ENCODE data around the gene TNRC6B. TPM values are rescaled to one million over a fixed set of nuclear protein-coding genes. Genes with fewer than 3 reads are reported as not detected.

TNRC6B gene
- total and polyA plus RNA-seq, 2 of the 13 experiments (the other 11 are each of a cell fraction or from before 2014, with no cell fraction given): 8.9 to 13.2 TPM

- TF ChIP-seq, protein P1, sequence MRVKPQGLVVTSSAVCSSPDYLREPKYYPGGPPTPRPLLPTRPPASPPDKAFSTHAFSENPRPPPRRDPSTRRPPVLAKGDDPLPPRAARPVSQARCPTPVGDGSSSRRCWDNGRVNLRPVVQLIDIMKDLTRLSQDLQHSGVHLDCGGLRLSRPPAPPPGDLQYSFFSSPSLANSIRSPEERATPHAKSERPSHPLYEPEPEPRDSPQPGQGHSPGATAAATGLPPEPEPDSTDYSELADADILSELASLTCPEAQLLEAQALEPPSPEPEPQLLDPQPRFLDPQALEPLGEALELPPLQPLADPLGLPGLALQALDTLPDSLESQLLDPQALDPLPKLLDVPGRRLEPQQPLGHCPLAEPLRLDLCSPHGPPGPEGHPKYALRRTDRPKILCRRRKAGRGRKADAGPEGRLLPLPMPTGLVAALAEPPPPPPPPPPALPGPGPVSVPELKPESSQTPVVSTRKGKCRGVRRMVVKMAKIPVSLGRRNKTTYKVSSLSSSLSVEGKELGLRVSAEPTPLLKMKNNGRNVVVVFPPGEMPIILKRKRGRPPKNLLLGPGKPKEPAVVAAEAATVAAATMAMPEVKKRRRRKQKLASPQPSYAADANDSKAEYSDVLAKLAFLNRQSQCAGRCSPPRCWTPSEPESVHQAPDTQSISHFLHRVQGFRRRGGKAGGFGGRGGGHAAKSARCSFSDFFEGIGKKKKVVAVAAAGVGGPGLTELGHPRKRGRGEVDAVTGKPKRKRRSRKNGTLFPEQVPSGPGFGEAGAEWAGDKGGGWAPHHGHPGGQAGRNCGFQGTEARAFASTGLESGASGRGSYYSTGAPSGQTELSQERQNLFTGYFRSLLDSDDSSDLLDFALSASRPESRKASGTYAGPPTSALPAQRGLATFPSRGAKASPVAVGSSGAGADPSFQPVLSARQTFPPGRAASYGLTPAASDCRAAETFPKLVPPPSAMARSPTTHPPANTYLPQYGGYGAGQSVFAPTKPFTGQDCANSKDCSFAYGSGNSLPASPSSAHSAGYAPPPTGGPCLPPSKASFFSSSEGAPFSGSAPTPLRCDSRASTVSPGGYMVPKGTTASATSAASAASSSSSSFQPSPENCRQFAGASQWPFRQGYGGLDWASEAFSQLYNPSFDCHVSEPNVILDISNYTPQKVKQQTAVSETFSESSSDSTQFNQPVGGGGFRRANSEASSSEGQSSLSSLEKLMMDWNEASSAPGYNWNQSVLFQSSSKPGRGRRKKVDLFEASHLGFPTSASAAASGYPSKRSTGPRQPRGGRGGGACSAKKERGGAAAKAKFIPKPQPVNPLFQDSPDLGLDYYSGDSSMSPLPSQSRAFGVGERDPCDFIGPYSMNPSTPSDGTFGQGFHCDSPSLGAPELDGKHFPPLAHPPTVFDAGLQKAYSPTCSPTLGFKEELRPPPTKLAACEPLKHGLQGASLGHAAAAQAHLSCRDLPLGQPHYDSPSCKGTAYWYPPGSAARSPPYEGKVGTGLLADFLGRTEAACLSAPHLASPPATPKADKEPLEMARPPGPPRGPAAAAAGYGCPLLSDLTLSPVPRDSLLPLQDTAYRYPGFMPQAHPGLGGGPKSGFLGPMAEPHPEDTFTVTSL (CRISPR knock-in tag; IDR thresholded peaks at IDR 0.05; ENCODE audit: borderline replicate concordance): peak; percentile 46; the same call in 1 of the 2 replicates
- TF ChIP-seq ZNF616 (CRISPR knock-in tag; IDR thresholded peaks at IDR 0.05; ENCODE audit: low read depth) (peak; percentile 81; the same call in 1 of the 2 replicates), HOXD1 (CRISPR knock-in tag; IDR thresholded peaks at IDR 0.05) (peak; percentile 62; the same call in 1 of the 2 replicates), SIX4 (CRISPR knock-in tag; IDR thresholded peaks at IDR 0.05) (peak; percentile 50; the same call in 1 of the 2 replicates), TOE1 (CRISPR knock-in tag; IDR thresholded peaks at IDR 0.05) (0 out of 2 replicates have a peak, but pooled peaks have one; percentile 30), POLR2AphosphoS2 (IDR thresholded peaks at IDR 0.05; ENCODE audit: low read depth, low read length) (peak; percentile 43; the same call in 1 of the 2 replicates), ZNF350 (CRISPR knock-in tag; IDR thresholded peaks at IDR 0.05; ENCODE audit: borderline replicate concordance, low read depth) (peak; percentile 95), ZNF256 (CRISPR knock-in tag; conservative IDR thresholded peaks at IDR 0.05) (no peak), BRCA1 (CRISPR knock-in tag; IDR thresholded peaks at IDR 0.05) (no peak; the same call in 1 of the 2 replicates), ZBTB34 (CRISPR knock-in tag; IDR thresholded peaks at IDR 0.05) (peak; percentile 60; the same call in 1 of the 2 replicates), FOXA3 (CRISPR knock-in tag; IDR thresholded peaks at IDR 0.05) (peak; percentile 66; the same call in 1 of the 2 replicates), MED8 (CRISPR knock-in tag; IDR thresholded peaks at IDR 0.05; ENCODE audit: insufficient replicate concordance) (peak; percentile 74)
- TF ChIP-seq, protein P2, sequence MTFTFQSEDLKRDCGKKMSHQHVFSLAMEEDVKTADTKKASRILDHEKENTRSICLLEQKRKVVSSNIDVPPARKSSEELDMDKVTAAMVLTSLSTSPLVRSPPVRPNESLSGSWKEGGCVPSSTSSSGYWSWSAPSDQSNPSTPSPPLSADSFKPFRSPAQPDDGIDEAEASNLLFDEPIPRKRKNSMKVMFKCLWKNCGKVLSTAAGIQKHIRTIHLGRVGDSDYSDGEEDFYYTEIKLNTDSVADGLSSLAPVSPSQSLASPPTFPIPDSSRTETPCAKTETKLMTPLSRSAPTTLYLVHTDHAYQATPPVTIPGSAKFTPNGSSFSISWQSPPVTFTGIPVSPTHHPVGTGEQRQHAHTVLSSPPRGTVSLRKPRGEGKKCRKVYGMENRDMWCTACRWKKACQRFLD (CRISPR knock-in tag; IDR thresholded peaks at IDR 0.05; ENCODE audit: borderline replicate concordance): peak; percentile 87; the same call in 1 of the 2 replicates
- TF ChIP-seq, protein P3, sequence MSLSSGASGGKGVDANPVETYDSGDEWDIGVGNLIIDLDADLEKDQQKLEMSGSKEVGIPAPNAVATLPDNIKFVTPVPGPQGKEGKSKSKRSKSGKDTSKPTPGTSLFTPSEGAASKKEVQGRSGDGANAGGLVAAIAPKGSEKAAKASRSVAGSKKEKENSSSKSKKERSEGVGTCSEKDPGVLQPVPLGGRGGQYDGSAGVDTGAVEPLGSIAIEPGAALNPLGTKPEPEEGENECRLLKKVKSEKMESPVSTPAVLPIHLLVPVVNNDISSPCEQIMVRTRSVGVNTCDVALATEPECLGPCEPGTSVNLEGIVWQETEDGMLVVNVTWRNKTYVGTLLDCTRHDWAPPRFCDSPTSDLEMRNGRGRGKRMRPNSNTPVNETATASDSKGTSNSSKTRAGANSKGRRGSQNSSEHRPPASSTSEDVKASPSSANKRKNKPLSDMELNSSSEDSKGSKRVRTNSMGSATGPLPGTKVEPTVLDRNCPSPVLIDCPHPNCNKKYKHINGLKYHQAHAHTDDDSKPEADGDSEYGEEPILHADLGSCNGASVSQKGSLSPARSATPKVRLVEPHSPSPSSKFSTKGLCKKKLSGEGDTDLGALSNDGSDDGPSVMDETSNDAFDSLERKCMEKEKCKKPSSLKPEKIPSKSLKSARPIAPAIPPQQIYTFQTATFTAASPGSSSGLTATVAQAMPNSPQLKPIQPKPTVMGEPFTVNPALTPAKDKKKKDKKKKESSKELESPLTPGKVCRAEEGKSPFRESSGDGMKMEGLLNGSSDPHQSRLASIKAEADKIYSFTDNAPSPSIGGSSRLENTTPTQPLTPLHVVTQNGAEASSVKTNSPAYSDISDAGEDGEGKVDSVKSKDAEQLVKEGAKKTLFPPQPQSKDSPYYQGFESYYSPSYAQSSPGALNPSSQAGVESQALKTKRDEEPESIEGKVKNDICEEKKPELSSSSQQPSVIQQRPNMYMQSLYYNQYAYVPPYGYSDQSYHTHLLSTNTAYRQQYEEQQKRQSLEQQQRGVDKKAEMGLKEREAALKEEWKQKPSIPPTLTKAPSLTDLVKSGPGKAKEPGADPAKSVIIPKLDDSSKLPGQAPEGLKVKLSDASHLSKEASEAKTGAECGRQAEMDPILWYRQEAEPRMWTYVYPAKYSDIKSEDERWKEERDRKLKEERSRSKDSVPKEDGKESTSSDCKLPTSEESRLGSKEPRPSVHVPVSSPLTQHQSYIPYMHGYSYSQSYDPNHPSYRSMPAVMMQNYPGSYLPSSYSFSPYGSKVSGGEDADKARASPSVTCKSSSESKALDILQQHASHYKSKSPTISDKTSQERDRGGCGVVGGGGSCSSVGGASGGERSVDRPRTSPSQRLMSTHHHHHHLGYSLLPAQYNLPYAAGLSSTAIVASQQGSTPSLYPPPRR (CRISPR knock-in tag; IDR thresholded peaks at IDR 0.05; ENCODE audit: borderline replicate concordance): peak; percentile 70
Measured at GRCh38 chr22:40346185-40347118, 168.7 kb downstream of the TNRC6B start, which contains the start of gene ADSL (continued).
